K562 (cell line): Measurements from ENCODE around the gene INO80E. TPM values are rescaled to one million over a fixed set of nuclear protein-coding genes. Genes with fewer than 3 reads are reported as not detected.

Experiments used
- ARID2 ChIP-seq: fragments of 450-650 bp; IDR thresholded peaks from 2 replicates; pipeline ENCODE4 v1.6.1; 2017; ENCODE audit warnings: antibody characterized with exemption, mild to moderate bottlenecking
- ELK3 ChIP-seq: fragments of 450-650 bp; formaldehyde crosslinking; IDR thresholded peaks from 2 replicates; pipeline ENCODE4 v1.4.0; 2020; ENCODE audit warnings: mild to moderate bottlenecking
- FOXA1 ChIP-seq: fragments of 450-650 bp; IDR thresholded peaks from 2 replicates; pipeline ENCODE4 v1.6.1; 2016; ENCODE audit warnings: mild to moderate bottlenecking, borderline replicate concordance
- FOXP1 ChIP-seq: sonication (generic); formaldehyde crosslinking; IDR thresholded peaks from 2 replicates; pipeline ENCODE4 v1.8.0; 2022; ENCODE audit warnings: mild to moderate bottlenecking, missing genetic modification reagents
- HMGXB4 ChIP-seq: sonication (generic); formaldehyde crosslinking; IDR thresholded peaks from 2 replicates; pipeline ENCODE4 v1.8.1; 2023; ENCODE audit warnings: mild to moderate bottlenecking, missing genetic modification reagents
- MCM5 ChIP-seq: fragments of 450-650 bp; IDR thresholded peaks from 2 replicates; pipeline ENCODE4 v1.6.1; 2016; ENCODE audit warnings: low read depth
- PCBP1 ChIP-seq: fragments of 200-400 bp; formaldehyde crosslinking; IDR thresholded peaks from 2 replicates; pipeline ENCODE4 v1.6.1; 2018; ENCODE audit warnings: mild to moderate bottlenecking, low read depth, low read length; ENCODE audit not compliant: poor library complexity, severe bottlenecking
- POLR2B ChIP-seq: fragments of 450-650 bp; IDR thresholded peaks from 2 replicates; pipeline ENCODE4 v1.6.1; 2018; ENCODE audit warnings: low read depth; ENCODE audit not compliant: partially characterized antibody
- SMAD3 ChIP-seq: fragments of 450-650 bp; formaldehyde crosslinking; conservative IDR thresholded peaks from 2 replicates; pipeline ENCODE4 v1.4.0; 2020; ENCODE audit warnings: mild to moderate bottlenecking
- SP1 ChIP-seq: sonication (generic); formaldehyde crosslinking; IDR thresholded peaks from 2 replicates; pipeline ENCODE4 v1.8.1; 2022; ENCODE audit warnings: mild to moderate bottlenecking, missing genetic modification reagents
- TAF7 ChIP-seq: fragments of 450-650 bp; IDR thresholded peaks from 2 replicates; pipeline ENCODE4 v1.6.1; 2016; ENCODE audit warnings: missing genetic modification characterization, missing compliant biosample characterization
- TFAM ChIP-seq: fragments of 250-450 bp; sonication (Bioruptor Pico); conservative IDR thresholded peaks from 2 replicates; pipeline ENCODE4 v1.5.0; 2021; ENCODE audit warnings: mild to moderate bottlenecking, moderate library complexity
- WHSC1 ChIP-seq: IDR thresholded peaks from one replicate; pipeline ENCODE4 v1.6.1; 2012; ENCODE audit warnings: low read length, control low read depth, inconsistent platforms
- ZBTB26 ChIP-seq: fragments of 450-650 bp; formaldehyde crosslinking; IDR thresholded peaks from 2 replicates; pipeline ENCODE4 v1.4.0; 2022; ENCODE audit warnings: missing genetic modification characterization
- ZNF217 ChIP-seq: sonication (generic); formaldehyde crosslinking; IDR thresholded peaks from 2 replicates; pipeline ENCODE4 v1.8.0; 2022; ENCODE audit warnings: mild to moderate bottlenecking, missing genetic modification reagents
- ZNF277 ChIP-seq: fragments of 250-450 bp; sonication (Bioruptor Pico); IDR thresholded peaks from 2 replicates; pipeline ENCODE4 v1.8.0; 2022; ENCODE audit warnings: inconsistent platforms, mild to moderate bottlenecking, moderate library complexity, borderline replicate concordance
- polyA plus RNA-seq, 8 experiments: library from polyadenylated mRNA; depleted of rRNA in 4 of 8; stranded (reverse) in 5 of 8; unstranded in 3 of 8; fragments of >200 nt; fragmentation: Nextera tagmentation in 2 of 8; fragmentation: Illumina TruSeq in 1 of 8; extraction: Ambion mirVana in 2 of 8; extraction: Trizol in 1 of 8; gene quantifications; 2 replicates each; pipeline versions ENCODE4 v1.2.1 to v1.2.3, GENCODE V29; 2011 to 2014; ENCODE audit warnings: inconsistent platforms in 1 of 8, missing spikeins in 1 of 8
- total RNA-seq, 7 experiments: library from RNA; depleted of rRNA in 6 of 7; stranded (reverse); fragments of >200 nt in 6 of 7; fragmentation: Illumina TruSeq in 2 of 7; extraction: Trizol in 2 of 7; gene quantifications; 2 replicates each; pipeline versions ENCODE4 v1.2.1 to v1.2.3, GENCODE V29; 2011 to 2021; ENCODE audit warnings: low replicate concordance in 1 of 7

The INO80E gene
- total and polyA plus RNA-seq, 9 of the 15 experiments (the other 6 are each of a cell fraction or from before 2014, with no cell fraction given) = 0.31 to 102 (median 49.3) TPM

GRCh38 chr16:29961479-29962343 lies 34.3 kb upstream of the INO80E start, which contains the start of gene TMEM219 (continued):
- no peak for TF ChIP-seq ZNF277 (CRISPR knock-in tag)
- TF ChIP-seq ARID2 = no peak
- TF ChIP-seq ZBTB26 (CRISPR knock-in tag) = no peak
- TF ChIP-seq HMGXB4 = no peak
- no peak for TF ChIP-seq FOXP1 (CRISPR knock-in tag)
- peak; percentile 69 for TF ChIP-seq TAF7
- TF ChIP-seq POLR2B = peak; percentile 63
- TF ChIP-seq WHSC1 = no peak
- TF ChIP-seq SMAD3 (CRISPR knock-in tag) = no peak
- no peak for TF ChIP-seq MCM5
- TF ChIP-seq FOXA1 = no peak
- TF ChIP-seq PCBP1 = peak; percentile 84
- no peak for TF ChIP-seq TFAM (CRISPR knock-in tag)
- no peak for TF ChIP-seq ZNF217
- peak; percentile 45 for TF ChIP-seq SP1 (CRISPR knock-in tag)
- no peak for TF ChIP-seq ELK3 (CRISPR knock-in tag)
